NCI-H69 (cell line): ENCODE results near the gene SLC5A1.

Source experiments
- DNase-seq: peaks from one replicate; lab custom pipeline; 2025; lab: John Stamatoyannopoulos, UW

SLC5A1 gene

DNA sequence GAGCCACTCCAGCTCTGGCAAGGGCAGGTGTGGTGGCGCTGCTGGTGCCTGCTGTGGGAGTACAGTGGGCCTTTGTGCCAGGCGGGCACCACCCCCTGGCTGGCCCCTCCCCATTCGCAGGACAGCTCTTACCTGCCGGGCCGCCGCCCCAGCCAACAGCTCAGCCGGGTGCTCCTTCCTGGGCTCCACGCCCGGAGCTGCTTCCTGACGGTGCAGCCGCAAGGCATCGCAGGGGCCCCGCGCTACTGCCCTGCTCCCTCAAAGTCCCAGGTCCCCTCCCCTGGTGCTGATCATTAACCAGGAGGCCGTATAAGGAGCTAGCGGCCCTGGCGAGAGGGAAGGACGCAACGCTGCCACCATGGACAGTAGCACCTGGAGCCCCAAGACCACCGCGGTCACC, at the start of gene SLC5A1:
SLC5A1 (plus strand) TSS at position 338 of the 400 bp plus-strand sequence; CDS start at position 359, 21 bp downstream.
- DNase-seq = peak; percentile 95

DNA sequence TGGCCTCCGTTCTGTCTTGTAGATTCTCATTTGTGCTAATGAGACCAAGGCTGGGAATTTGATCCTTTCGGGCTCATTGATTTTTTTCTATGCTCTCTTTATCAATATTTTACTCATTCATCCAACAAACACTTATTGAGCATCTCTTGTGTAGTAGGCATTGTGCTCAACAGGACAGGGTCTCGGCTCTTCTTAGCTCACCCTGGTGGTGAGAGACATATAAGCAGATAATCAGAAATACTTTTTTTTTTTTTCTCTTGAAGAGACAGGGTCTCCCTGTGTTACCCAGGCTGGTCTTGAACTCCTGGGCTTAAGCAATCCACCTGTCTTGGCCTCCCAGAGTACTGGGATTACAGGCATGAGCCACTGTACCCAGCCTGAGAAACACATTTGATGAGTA, 48.0 kb upstream of the SLC5A1 start:
- no peak for DNase-seq

DNA sequence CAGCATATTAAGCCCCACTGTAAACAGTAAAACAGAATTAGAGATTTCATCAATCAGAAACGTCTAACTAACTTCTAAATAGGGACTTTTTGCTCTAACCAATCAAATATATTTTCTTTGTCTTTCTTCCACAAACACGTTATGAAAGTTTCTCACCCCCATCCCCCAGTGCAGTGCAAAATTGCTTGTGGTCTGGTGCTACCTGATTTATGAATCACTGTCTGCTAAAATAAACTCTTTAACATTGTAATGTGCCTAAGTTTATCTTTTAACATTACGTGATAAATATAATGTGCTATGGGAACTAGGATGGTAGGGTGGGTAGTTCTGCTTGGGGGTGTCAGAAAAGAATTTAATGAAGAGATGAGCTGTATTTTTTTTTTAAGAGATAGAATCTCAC, 47.3 kb upstream of the SLC5A1 start:
- no peak for DNase-seq

DNA sequence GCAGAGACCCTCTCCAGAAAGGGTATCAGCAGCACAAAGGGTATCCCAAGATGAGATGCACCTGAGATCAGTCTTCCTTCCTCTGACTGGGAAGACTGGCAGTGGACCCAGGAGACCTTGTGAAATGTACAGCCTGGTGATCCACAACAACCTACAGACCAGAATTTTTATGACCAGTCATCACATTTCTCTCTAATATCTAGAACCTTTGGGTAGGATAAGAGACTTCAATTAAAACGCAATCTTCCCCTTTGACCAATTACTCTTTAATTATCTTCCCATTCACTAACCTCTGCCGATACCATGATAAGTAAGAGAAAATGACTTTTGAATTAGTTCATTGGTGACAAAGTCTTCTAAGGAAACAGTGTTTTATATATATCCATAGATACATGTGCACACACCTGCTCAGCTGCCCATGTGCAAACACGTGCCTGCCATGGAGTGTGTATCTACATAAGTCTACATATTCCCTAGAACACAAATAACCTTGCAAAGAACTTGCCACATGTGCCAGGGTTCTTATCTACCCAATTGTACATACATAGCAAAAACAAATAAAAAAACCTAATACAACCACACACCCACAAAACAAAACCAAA, 44.2 kb upstream of the SLC5A1 start:
- DNase-seq = no peak

DNA sequence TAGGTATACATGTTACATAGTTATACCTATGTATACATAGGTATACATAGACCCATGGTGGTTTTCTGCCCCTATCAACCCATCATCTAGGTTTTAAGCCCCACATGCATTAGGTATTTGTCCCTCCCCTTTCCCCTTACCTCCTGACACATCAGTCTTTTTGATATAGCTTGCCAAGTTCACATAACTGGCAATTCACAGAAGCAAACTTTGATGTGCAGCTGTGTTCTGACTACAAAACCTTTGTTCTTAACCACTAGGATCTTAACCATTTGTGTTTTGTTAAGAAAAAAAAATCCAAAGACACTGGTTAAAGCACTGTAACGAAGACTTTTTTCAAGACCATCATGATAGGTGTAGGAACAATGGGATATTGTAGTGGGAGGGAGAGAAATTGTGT, 42.9 kb upstream of the SLC5A1 start:
- DNase-seq = no peak

DNA sequence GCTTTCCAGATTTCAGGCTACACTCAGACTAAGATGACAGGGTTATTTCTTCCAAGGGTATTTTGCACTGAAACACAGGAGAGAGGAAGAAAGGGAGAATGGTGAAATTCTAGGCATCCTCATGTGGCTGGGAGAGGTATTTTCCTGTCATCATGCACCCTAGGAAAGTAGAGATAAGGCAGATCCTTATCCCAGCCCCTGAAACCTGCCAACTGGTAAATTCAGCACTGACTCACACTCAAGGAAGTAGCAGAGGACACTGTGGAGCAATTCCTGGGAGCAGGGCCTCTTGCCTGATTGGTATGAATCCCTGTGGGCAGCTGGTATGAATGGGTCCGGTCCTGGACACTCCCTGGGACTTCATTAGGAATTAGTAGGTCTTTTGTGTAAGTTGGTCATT, 37.6 kb upstream of the SLC5A1 start:
- no peak for DNase-seq

DNA sequence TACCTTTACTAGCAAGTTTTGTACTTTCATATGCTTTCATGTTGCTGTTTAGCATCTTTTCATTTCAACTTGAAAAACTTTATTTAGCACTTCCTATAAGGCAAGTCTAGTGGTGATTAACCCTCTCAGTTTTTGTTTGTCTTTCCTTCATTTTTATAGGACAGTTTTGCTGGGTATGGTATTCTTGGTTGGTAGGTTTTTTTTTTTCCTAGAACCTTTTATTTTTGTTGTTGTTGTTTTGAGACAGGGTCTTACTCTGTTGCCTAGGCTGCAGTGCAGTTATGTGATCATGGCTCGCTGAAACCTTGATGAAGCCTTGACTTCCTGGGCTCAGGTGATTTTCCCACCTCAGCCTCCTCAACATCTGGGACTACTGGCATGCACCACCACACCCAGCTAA, 29.9 kb upstream of the SLC5A1 start:
- DNase-seq = no peak

DNA sequence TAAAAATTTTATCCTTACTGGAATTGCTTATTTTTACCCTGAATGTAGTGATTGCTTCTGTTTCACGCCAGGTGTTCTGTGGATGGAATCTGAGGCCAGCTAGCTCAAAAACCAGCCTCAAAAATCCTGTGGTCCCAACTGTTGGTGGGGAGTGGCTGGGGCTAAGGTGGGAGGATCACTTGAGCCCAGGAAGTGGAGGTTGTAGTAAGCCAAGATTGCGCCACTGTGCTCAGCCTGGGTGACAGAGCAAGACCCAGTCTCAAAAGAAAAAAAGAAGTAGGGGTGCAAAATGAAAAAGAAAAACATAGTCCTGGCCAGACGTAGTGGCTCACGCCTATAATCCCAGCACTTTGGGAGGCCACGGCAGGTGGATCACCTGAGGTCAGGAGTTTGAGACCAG, 27.0 kb upstream of the SLC5A1 start:
- DNase-seq = no peak

DNA sequence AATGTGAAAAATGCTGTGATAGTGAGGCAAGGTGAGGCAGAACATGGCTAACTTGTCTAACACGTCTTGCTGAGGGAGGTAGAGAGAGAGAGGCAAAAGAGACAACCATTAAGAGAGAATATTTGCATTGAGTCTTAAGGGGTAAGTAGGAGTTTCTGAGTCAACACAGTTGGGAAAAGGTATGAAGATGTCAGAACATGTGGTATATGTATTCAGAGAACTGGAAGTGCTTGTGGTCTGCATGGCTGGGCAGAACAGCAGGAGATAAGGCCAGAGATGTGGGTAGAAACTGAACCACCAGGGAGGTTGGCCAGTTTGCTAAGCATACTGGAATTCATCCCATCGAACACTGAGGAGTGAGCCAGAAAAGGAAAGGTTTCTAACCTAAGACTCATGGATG, 25.0 kb upstream of the SLC5A1 start:
- DNase-seq = no peak

DNA sequence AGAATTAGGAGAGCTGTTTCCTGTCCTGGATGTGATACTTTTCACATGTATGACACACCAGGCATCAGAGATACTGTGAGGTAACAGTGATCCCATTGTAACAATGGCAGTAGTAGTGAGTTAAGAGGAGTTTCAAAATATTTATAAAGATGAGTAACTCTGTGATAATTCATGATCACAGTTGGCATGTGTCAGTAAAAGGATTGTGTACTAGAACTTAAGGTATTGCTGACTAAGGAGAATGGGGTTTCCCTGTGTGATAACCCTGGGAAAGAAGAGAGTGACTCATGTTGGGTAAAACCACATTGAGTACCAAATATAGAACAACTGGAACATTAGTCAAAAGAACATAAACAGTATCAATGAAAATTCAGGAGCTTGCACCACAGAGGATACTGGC, 22.9 kb upstream of the SLC5A1 start:
- DNase-seq = no peak

DNA sequence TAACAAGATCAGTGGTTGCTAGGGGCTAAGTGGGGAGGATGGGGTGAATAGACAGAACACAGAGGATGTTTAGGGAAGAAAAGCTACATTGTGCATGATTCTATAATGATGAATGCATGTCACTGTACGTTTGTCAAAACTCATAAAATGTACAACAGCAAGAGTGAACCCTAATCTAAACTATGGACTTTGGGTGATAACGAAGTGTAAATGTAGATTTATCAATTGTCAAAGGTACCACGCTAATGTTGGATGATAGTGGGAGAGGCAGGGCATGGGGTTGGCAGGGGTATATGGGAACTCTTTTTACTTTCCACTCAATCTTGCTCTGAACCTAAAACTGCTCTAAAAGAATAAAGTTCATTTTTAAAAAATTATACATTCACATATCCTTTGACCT, 21.3 kb upstream of the SLC5A1 start:
- no peak for DNase-seq

DNA sequence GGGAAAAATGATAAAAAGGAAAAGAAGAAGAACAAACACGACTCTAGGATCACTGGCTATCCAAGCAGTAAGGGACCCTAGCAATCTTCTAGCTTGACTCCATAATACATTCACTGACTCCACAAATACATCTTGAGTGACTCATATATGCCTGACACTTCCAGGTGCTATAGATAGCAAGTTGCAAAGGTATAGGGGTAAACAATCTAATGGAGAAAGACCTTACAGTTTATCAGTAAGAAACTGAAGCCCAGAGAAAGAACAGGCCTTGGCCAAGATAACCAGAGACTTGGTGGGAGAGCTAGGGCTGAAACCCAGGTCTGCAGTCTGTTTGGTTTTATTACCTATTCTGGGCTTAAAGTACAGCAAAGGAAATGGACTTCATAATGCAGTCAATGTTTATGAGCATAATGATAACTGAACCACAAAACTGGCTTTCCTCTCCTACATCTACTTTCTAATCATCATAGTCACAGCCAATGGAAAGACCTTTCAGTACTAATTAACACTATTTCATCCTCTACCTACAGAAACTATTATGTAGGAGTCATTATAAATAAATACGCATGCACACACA, 19.7 kb upstream of the SLC5A1 start:
- DNase-seq = no peak

DNA sequence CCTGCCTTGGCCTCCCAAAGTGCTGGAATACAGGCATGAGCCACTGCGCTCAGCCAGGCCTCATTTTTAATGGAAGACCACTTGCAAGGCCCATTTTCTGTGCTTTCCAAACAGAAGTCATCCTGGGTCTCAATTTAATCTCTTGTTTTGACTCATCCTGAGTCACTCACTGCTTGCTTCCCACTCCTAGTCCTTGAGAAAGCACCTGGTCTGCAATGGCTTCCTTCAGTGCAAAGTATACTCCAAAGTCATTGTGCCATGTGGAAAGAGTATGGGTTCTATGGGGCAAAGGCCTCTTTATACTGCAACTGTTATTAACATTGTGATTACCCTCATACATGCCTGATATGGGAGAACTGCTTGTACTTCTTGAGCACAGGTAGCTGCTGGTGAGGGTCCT, 18.3 kb upstream of the SLC5A1 start:
- DNase-seq = no peak

DNA sequence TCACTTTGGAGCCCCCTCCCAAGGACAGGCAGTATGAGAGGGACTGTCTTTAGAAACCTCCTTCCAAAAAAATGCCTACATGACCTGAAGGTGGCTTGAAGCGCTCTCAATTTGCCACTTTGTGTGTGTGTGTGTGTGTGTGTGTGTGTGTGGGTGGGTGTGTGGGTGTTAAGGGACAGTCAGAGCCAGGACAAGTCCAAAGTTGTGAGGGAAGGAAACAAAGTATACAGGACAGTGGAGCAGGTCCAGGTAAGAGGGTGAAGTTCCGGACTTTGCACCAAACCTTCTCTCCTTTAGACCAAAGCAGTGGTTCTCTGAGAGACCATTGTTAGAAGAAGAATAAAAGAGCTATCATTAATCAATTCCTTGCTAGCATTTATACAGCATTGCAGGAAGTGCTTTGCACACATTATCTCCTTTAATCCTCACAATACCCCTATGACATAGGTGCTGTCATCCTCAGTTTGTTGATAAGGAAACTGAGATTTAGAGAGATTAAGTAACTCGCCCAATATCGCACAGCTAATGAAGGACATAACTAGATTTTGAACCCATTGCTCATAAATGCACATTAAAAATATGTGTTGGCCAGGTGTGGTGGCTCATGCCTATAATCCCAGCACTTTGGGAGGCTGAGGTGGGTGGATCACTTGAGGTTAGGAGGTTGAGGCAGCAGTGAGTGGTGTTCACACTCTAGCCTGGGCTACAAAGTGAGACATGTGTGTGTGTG, 12.4 kb upstream of the SLC5A1 start:
- DNase-seq = no peak

DNA sequence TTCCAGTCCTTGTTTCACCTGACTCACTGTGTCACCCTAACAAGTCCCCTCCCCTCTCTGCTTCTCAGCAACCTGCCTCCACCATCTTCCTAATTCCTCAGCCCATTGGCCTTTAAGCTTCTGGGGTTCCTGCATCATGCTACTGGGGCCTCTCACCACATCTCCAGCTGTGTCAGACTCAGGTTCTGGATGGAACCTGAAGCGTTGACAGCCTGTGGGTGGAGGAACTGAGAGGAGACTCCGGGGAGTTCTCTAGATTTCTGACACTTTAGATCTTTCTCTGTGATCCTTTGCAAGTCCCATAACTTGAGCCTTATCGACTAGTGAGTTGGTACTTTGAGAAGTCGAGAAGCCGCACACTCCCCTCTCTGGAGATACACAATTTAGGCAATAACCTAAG, 11.6 kb upstream of the SLC5A1 start:
- DNase-seq = no peak

DNA sequence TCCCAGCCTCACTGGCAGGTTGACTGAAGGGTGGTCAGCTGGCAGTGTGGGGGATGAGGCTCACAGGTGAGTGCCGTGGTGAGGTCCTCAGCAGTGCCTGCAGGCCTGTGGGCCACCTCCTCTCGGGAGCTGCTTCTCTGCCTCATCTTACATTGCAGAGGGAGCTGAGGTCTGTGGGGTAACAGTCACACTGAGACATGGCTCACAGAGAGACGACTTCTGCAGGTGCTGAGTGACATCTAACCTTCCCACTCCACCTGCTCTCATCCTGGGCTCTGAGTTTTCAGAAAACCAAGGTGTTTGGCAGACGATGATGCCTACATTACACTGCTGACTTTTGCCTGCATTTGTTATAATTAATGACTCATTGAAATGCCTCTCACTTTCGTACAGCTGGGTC, 8.8 kb upstream of the SLC5A1 start:
- DNase-seq = no peak

DNA sequence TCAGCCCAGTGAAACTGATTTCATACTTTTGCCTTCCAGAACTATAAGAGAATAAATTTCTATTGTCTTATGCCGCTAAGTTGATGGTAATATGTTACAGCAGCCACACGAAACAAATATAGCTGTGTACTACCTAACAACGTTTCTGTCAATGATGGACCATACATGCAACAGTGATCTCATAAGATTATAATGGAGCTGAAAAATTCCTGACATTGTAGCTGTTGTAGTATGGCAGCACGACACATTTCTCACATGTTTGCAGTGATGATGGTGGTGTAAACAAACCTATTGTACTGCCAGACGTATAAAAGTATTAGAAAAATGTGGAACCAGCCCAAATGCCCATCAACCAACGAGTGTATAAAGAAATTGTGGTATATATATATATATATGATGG, 5.8 kb upstream of the SLC5A1 start:
- DNase-seq = no peak

DNA sequence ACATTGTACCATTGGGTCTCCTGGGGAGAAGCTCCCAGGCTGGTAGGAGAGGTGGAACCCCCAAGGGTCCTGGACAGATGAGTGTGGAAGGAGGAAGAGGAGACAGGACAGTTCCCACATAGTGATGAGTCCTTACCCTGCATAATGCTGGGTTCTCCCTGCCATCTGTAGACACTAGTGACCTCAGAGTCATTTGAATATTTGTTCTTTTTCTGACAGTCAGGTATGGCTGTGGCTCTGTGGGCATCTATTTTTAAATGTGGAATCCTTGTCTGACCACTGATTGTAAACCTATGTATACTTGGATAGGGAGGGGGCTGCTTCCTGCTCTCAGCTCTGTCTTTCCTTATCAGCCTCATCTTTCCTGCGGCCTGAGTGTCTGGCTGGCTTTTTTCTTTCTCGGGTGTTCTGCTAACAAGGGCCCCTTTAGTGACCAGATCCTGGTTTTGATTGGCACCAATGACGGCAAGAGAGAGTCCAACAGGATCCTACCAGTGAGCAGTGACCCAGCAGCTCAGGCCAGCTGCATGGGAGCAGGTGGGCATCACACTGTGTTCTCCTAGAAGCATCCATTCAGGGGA, 2.6 kb upstream of the SLC5A1 start:
- DNase-seq = peak; percentile 15

DNA sequence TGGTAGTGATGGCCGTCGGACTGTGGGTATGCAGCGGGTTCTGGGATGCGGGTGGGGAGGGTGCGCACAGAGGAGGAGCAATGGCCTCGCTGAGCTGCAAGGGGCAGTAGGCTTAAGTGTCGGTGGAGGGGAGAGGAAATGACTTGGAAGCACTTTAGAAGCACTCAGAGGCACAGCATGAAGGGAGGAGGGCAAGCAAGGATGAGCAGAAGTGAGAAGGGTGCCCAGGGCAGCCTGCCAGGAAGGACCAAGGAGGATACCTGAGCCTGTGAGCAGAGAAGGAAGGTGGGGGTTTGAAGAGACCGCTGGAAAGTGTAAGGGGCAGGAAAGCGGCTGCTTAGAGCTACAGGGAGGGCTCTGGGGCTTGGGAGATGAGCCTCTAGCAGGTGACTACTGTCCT, 330 bp downstream of the SLC5A1 start:
- peak; percentile 44 for DNase-seq

DNA sequence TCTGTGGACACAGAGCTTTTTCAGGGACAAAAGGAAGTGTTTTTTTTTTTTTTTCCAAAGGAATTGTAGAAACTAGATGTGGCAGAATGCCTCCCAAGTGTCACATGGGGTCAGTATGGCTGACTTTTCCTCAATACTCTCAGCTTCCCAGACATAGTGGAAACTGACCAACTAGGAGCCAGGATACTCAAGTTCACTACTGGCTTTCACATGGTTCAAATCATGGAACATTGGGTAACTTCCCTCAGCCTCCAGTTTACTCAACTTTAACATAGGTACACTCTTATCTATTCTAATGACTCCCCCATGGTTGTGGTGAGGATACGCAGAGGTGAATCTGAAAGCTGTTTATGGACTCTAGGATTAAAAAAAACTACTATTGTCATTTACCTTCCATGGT, 1.4 kb downstream of the SLC5A1 start:
- no peak for DNase-seq

DNA sequence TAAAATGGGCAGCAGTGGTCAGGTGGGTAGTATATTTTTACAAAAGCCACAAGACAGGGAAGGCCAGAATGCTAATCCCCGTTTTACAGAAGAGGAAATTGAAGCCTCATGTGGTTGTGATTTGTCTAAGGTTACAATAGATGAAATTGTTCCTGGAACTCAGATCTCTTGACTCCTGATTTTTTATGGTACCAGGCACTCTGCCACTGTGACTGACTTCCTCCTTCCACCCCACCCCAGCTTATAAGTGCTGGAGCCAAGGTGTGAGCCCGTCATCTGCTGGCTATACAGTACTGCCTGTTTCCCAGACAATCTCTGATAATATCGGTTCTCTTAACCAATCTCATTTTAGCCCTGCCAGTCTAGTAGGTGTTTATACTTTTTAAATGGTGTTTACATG, 1.9 kb downstream of the SLC5A1 start:
- DNase-seq = peak; percentile 73

DNA sequence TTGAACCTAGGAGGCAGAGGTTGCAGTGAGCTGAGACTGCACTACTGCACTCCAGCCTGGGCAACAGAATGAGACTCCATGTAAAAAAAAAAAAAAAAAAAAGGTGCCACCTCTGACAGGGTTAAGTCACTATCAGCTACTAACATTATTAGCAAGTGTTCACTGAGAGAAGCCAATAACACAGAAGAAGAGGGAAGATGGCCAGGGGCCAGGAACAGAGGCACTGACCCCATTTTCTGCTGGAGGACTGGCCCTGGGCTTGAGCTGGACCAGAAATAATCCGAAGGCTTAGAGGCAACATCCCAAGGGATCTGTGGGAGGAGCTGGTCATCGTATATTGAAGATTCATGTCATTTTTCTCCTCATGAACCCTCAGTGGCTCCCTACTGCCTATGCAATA, 5.0 kb downstream of the SLC5A1 start:
- DNase-seq = no peak
